Neutrophil (primary cell): ENCODE measurements around the gene OBP2B.

ENCODE experiments used
- H3K27ac ChIP-seq: fragments of 200-600 bp; sonication (generic); 2 replicates; pipeline ENCODE4 v1.5.1; 2016; ENCODE audit warnings: mild to moderate bottlenecking, moderate library complexity
- H3K27me3 ChIP-seq: fragments of 200-600 bp; sonication (generic); 2 replicates; pipeline ENCODE4 v1.6.0; 2016; ENCODE audit warnings: mild to moderate bottlenecking
- H3K36me3 ChIP-seq: fragments of 200-600 bp; sonication (generic); 2 replicates; pipeline ENCODE4 v1.5.1; 2017
- H3K4me1 ChIP-seq, 2 experiments: fragments of 200-600 bp in 1 of 2; sonication (generic) in 1 of 2; 1 replicate in 1 of 2; 2 replicates in 1 of 2; pipeline versions ENCODE4 v1.5.1 to v1.6.1; 2013 to 2016; ENCODE audit warnings: low read depth in 1 of 2, low read length in 1 of 2, mild to moderate bottlenecking in 1 of 2, moderate library complexity in 1 of 2; ENCODE audit not compliant: control insufficient read depth in 1 of 2, insufficient read depth in 1 of 2
- H3K4me3 ChIP-seq, 2 experiments: fragments of 200-600 bp in 1 of 2; sonication (generic) in 1 of 2; 1 replicate in 1 of 2; 2 replicates in 1 of 2; pipeline ENCODE4 v1.5.1; 2013 to 2016; ENCODE audit warnings: low read depth in 1 of 2, low read length in 1 of 2, mild to moderate bottlenecking in 1 of 2, moderate library complexity in 1 of 2
- H3K9me3 ChIP-seq: fragments of 200-600 bp; sonication (generic); 2 replicates; pipeline ENCODE4 v1.5.1; 2016
- TF ChIP-seq, protein P1 (sequence below): fragments of 200-600 bp; sonication (generic); IDR thresholded peaks from 2 replicates; pipeline ENCODE4 v1.5.1; 2016; ENCODE audit warnings: antibody characterized with exemption

OBP2B gene

DNA sequence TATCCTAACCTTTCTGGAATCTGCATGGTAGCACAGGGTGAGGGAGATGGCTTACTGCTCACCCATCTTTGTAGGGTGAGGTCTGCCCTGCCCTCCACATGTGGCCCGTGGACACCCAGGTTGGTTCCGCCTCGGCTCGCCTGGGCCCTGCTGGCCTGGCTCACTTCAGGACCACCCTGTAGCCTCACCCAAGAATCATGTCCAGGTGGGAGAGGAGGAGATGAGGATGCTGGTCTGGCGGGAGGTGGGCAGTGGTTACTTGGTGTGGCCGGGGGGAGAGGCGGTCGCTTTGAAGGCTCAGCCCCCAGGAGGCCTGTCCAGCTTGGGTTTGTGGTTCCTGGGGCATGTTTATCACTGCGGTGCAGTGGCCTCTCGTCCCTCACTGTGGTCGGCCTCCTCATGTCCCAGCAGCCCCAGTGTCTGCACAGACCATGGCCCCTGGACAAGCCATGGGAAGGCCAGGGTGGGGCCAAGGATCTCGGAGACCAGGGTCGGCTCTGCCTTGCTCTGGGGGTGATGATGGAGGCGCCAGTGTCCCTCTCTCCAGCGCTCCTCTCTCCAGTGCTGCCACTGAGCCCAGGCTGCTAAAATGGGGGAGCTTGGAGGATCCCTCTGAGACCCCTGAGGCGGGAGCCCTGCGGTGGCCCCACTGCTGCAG, 4.6 kb downstream of the OBP2B start:
- TF ChIP-seq, protein P1, sequence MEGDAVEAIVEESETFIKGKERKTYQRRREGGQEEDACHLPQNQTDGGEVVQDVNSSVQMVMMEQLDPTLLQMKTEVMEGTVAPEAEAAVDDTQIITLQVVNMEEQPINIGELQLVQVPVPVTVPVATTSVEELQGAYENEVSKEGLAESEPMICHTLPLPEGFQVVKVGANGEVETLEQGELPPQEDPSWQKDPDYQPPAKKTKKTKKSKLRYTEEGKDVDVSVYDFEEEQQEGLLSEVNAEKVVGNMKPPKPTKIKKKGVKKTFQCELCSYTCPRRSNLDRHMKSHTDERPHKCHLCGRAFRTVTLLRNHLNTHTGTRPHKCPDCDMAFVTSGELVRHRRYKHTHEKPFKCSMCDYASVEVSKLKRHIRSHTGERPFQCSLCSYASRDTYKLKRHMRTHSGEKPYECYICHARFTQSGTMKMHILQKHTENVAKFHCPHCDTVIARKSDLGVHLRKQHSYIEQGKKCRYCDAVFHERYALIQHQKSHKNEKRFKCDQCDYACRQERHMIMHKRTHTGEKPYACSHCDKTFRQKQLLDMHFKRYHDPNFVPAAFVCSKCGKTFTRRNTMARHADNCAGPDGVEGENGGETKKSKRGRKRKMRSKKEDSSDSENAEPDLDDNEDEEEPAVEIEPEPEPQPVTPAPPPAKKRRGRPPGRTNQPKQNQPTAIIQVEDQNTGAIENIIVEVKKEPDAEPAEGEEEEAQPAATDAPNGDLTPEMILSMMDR, result no peak
- Histone ChIP-seq H3K27me3 (peaks cover 21% of the 10 kb centered on the region), H3K27ac (no peak overlapping the region), H3K4me3 (no peak overlapping the region), H3K9me3 (no peaks in the 10 kb centered on the region), H3K4me1 (no peaks in the 10 kb centered on the region), H3K36me3 (no peaks in the 10 kb centered on the region)

- Histone ChIP-seq H3K9me3 (no peaks in the 10 kb centered on the region), H3K27me3 (peaks cover 25% of the 10 kb centered on the region), H3K4me1 (no peaks in the 10 kb centered on the region), H3K36me3 (no peaks in the 10 kb centered on the region), H3K4me3 (no peak overlapping the region), H3K27ac (no peak overlapping the region)
- TF ChIP-seq, protein P1, result no peak
Observed at GRCh38 chr9:133203506-133204075, 5.5 kb downstream of the OBP2B start.

GRCh38 chr9:133202688-133203453, 6.2 kb downstream of the OBP2B start:
- no peaks in the 10 kb centered on the region for H3K9me3 ChIP-seq
- no peaks in the 10 kb centered on the region for H3K36me3 ChIP-seq
- no peaks in the 10 kb centered on the region for H3K4me1 ChIP-seq
- H3K27ac ChIP-seq, result no peak overlapping the region
- H3K27me3 ChIP-seq, result peaks cover 25% of the 10 kb centered on the region
- H3K4me3 ChIP-seq, result no peak overlapping the region
- TF ChIP-seq, protein P1, result no peak

DNA sequence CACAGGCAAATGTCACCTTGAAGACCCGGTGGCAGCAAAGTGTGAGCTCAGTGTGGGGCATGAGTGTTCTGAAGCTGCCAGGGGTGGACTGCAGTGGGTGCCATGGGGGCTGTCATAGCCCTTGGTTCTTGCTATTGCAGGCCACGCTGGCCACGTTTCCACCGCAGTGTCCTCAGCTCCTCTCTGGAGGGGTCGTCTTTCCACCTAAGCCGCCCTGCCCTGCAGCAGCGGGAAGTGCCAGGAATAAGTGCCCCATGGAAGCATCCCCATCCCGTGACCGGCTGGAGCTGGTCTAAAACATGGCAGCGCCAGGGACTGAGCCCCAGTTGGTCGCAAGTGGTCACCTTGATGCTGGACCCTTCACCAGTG, 6.9 kb downstream of the OBP2B start:
- Histone ChIP-seq H3K27me3 (peaks cover 25% of the 10 kb centered on the region), H3K4me1 (no peaks in the 10 kb centered on the region), H3K36me3 (no peaks in the 10 kb centered on the region), H3K27ac (no peak overlapping the region), H3K4me3 (no peak overlapping the region), H3K9me3 (no peaks in the 10 kb centered on the region)
- TF ChIP-seq, protein P1, result no peak

DNA sequence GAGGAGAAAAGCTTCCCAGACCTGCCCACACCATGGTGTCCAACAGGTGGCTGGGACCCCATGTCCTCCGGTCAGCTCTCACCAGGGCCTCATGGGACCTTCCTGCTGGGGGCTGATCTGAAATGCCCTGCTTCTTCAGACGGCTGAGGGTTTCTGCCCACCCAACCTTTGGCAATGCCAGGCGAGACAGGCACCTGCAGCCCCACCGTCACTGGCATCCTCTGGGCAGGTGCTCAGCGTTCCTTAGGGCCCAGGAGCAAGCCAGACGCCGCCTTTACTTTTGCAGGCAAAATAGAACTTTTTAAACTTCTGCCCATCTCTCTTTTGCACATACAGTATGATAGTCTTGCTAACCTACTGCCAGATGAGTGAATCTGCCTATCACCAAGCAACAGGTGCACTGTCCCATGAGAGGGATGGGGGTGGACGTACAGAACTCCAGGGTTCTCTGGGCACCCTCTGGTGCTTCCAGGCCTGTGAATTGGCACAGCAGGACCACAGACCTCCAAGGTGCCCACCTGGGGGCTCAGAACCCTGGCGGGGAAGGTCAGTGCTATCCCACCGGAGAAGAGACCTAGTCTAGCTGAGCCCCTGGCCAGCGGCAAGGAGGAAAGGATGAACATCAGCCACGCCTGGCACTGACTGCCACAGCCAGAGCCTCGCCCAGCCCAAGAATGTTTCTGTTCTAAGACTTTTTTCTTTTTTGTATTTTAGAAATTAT, 7.5 kb downstream of the OBP2B start:
- TF ChIP-seq, protein P1, result no peak
- no peaks in the 10 kb centered on the region for H3K4me1 ChIP-seq
- no peaks in the 10 kb centered on the region for H3K9me3 ChIP-seq
- H3K27me3 ChIP-seq, result peaks cover 25% of the 10 kb centered on the region
- H3K4me3 ChIP-seq, result no peak overlapping the region
- H3K36me3 ChIP-seq, result no peaks in the 10 kb centered on the region
- no peak overlapping the region for H3K27ac ChIP-seq
